IMR-90 (cell line): ENCODE results near the gene RAI1. TPM values are rescaled to one million over a fixed set of nuclear protein-coding genes. Genes with fewer than 3 reads are reported as not detected.

ENCODE experiments used
- ATAC-seq: fragments of 200-7000 bp; cut with Tn5 transposase; 2 replicates; pipeline ENCODE4 v1.9.1; 2020; ENCODE audit warnings: low read depth, mild to moderate bottlenecking, moderate library complexity
- BruUV-seq: library from RNA; stranded (reverse); fragments of 400-500 nt; replicated peaks from 2 replicates; lab custom pipeline; 2021; lab: Mats Ljungman, UMichigan
- CTCF ChIA-PET: fragments of 300-600 bp; formaldehyde crosslinking; extraction: SDS; loops from one replicate; lab custom pipeline; 2021; ENCODE audit warnings: antibody characterized with exemption; lab: Yijun Ruan, JAX
- POLR2A ChIA-PET: fragments of 300-600 bp; sonication (Branson Sonifier 250); formaldehyde crosslinking; loops from one replicate; lab custom pipeline; 2022; ENCODE audit warnings: antibody characterized with exemption; ENCODE audit not compliant: unreplicated experiment; lab: Charles Lee
- DNase-seq: peaks from one replicate; pipeline ENCODE4 v3.0.0; 2013
- H2AFZ ChIP-seq: replicated peaks from 2 replicates; pipeline ENCODE3; 2013; ENCODE audit warnings: low read length, mild to moderate bottlenecking; ENCODE audit not compliant: poor library complexity
- H2AK5ac ChIP-seq: 2 replicates; pipeline ENCODE4 v1.6.1; 2013; ENCODE audit warnings: low read depth, low read length, inconsistent platforms
- H2AK9ac ChIP-seq: replicated peaks from 2 replicates; pipeline ENCODE3; 2013; ENCODE audit warnings: mild to moderate bottlenecking, low read depth, low read length, moderate library complexity; ENCODE audit not compliant: poor library complexity
- H2BK120ac ChIP-seq: 2 replicates; pipeline ENCODE4 v1.6.1; 2013; ENCODE audit warnings: low read depth, low read length, inconsistent platforms
- H2BK15ac ChIP-seq: 3 replicates; pipeline ENCODE4 v1.6.1; 2013; ENCODE audit warnings: low read depth, low read length, inconsistent platforms
- H2BK20ac ChIP-seq: 2 replicates; pipeline ENCODE4 v1.6.1; 2013; ENCODE audit warnings: low read depth, mild to moderate bottlenecking, inconsistent platforms, low read length, moderate library complexity
- H2BK5ac ChIP-seq: 2 replicates; pipeline ENCODE4 v1.6.1; 2013; ENCODE audit warnings: mild to moderate bottlenecking, low read depth, low read length, inconsistent platforms; ENCODE audit not compliant: poor library complexity, severe bottlenecking
- H3K14ac ChIP-seq: replicated peaks from 2 replicates; pipeline ENCODE4 v1.6.1; 2013; ENCODE audit warnings: low read depth, low read length, inconsistent platforms
- H3K18ac ChIP-seq: 2 replicates; pipeline ENCODE4 v1.6.1; 2013; ENCODE audit warnings: low read depth, low read length, control low read depth
- H3K23ac ChIP-seq: 2 replicates; pipeline ENCODE4 v1.6.1; 2013; ENCODE audit warnings: low read depth, low read length, inconsistent platforms
- H3K27ac ChIP-seq: 2 replicates; pipeline ENCODE4 v1.5.1; 2013; ENCODE audit warnings: mild to moderate bottlenecking, control low read depth, low read length; ENCODE audit not compliant: insufficient read depth
- H3K27me3 ChIP-seq: 2 replicates; pipeline ENCODE4 v1.6.1; 2013; ENCODE audit warnings: low read length; ENCODE audit not compliant: control insufficient read depth, insufficient read depth
- H3K36me3 ChIP-seq: 2 replicates; pipeline ENCODE4 v1.6.1; 2013; ENCODE audit warnings: low read length, mixed read lengths; ENCODE audit not compliant: control insufficient read depth, insufficient read depth
- H3K4ac ChIP-seq: 2 replicates; pipeline ENCODE4 v1.6.1; 2013; ENCODE audit warnings: low read depth, low read length, inconsistent platforms
- H3K4me1 ChIP-seq: 2 replicates; pipeline ENCODE4 v1.6.1; 2013; ENCODE audit warnings: low read length, mixed read lengths; ENCODE audit not compliant: control insufficient read depth, insufficient read depth
- H3K4me2 ChIP-seq: 2 replicates; pipeline ENCODE4 v1.6.1; 2013; ENCODE audit warnings: low read depth, mild to moderate bottlenecking, control low read depth, low read length, moderate library complexity
- H3K4me3 ChIP-seq: 2 replicates; pipeline ENCODE4 v1.5.1; 2013; ENCODE audit warnings: low read depth, mild to moderate bottlenecking, control low read depth, low read length, moderate library complexity; ENCODE audit not compliant: insufficient read depth
- H3K56ac ChIP-seq: 2 replicates; pipeline ENCODE4 v1.6.1; 2013; ENCODE audit warnings: low read length, inconsistent platforms; ENCODE audit not compliant: insufficient read depth; ENCODE audit errors: extremely low read depth
- H3K79me1 ChIP-seq, 2 experiments: 2 replicates each; pipeline ENCODE4 v1.6.1; 2013; ENCODE audit warnings: low read length in 2 of 2, inconsistent platforms in 1 of 2, low read depth in 1 of 2
- H3K9ac ChIP-seq: 2 replicates; pipeline ENCODE4 v1.6.1; 2013; ENCODE audit warnings: low read depth, low read length, control low read depth
- H3K9me1 ChIP-seq: 2 replicates; pipeline ENCODE4 v1.6.1; 2013; ENCODE audit warnings: low read length, inconsistent platforms; ENCODE audit not compliant: insufficient read depth
- H3K9me3 ChIP-seq: 2 replicates; pipeline ENCODE4 v1.6.1; 2013; ENCODE audit warnings: low read length; ENCODE audit not compliant: control insufficient read depth, insufficient read depth
- H4K20me1 ChIP-seq: 2 replicates; pipeline ENCODE4 v1.6.1; 2013; ENCODE audit warnings: low read length, inconsistent platforms; ENCODE audit not compliant: insufficient read depth
- H4K5ac ChIP-seq: 2 replicates; pipeline ENCODE4 v1.6.1; 2013; ENCODE audit warnings: mild to moderate bottlenecking, low read depth, low read length, control low read depth
- H4K8ac ChIP-seq, 2 experiments: 2 replicates each; pipeline ENCODE4 v1.6.1; 2013; ENCODE audit warnings: low read depth in 2 of 2, low read length in 2 of 2, control low read depth in 1 of 2, inconsistent platforms in 1 of 2
- H4K91ac ChIP-seq: 2 replicates; pipeline ENCODE4 v1.6.1; 2013; ENCODE audit warnings: low read depth, low read length, inconsistent platforms; ENCODE audit not compliant: insufficient read depth
- CEBPB ChIP-seq: IDR thresholded peaks from 2 replicates; pipeline ENCODE4 v1.6.1; 2012; ENCODE audit warnings: low read depth, low read length, improper control_type of control experiment
- CTCF ChIP-seq: conservative IDR thresholded peaks from 2 replicates; pipeline ENCODE4 v1.5.1; 2012; ENCODE audit warnings: mild to moderate bottlenecking, low read depth, low read length, improper control_type of control experiment
- FOS ChIP-seq: fragments of 150-350 bp; IDR thresholded peaks from 2 replicates; pipeline ENCODE4 v1.6.1; 2016; ENCODE audit warnings: low read depth, low read length
- MAFK ChIP-seq: IDR thresholded peaks from 2 replicates; pipeline ENCODE4 v1.6.1; 2012; ENCODE audit warnings: low read depth, low read length, improper control_type of control experiment
- MAZ ChIP-seq: IDR thresholded peaks from 2 replicates; pipeline ENCODE4 v1.6.1; 2012; ENCODE audit warnings: low read depth, mild to moderate bottlenecking, low read length, improper control_type of control experiment, moderate library complexity, borderline replicate concordance
- NFE2L2 ChIP-seq: fragments of 150-350 bp; IDR thresholded peaks from 2 replicates; pipeline ENCODE4 v1.6.1; 2016; ENCODE audit warnings: low read depth, mild to moderate bottlenecking, low read length
- POLR2A ChIP-seq: IDR thresholded peaks from 2 replicates; pipeline ENCODE4 v1.6.1; 2012; ENCODE audit warnings: mild to moderate bottlenecking, low read depth, low read length
- RAD21 ChIP-seq: IDR thresholded peaks from 2 replicates; pipeline ENCODE4 v1.6.1; 2012; ENCODE audit warnings: low read length, improper control_type of control experiment
- RCOR1 ChIP-seq: IDR thresholded peaks from 2 replicates; pipeline ENCODE4 v1.6.1; 2012; ENCODE audit warnings: mild to moderate bottlenecking, low read length, improper control_type of control experiment; ENCODE audit not compliant: insufficient replicate concordance
- RFX5 ChIP-seq: IDR thresholded peaks from 2 replicates; pipeline ENCODE4 v1.8.0; 2012; ENCODE audit warnings: low read depth, mild to moderate bottlenecking, low read length, moderate library complexity
- SMC3 ChIP-seq: fragments of 150-350 bp; IDR thresholded peaks from 2 replicates; pipeline ENCODE4 v1.6.1; 2016; ENCODE audit warnings: low read depth, mild to moderate bottlenecking, antibody characterized with exemption, low read length, moderate library complexity
- WGBS, 2 experiments: methylation state at CpG; one replicate each; pipeline versions ENCODE4 v1.1.5 to v1.1.7; 2013; ENCODE audit warnings: missing lambda C conversion rate in 2 of 2; ENCODE audit not compliant: insufficient read length in 1 of 2; ENCODE audit errors: extremely low coverage in 2 of 2; 5-methylcytosine and 5-hydroxymethylcytosine counted together
- dilution Hi-C: fragments of 300-500 bp; cut with HindIII; formaldehyde crosslinking; loops from one replicate; pipeline ENCODE4 v1.14.3; 2018; ENCODE audit warnings: low sequenced_read_pairs; ENCODE audit not compliant: unreplicated experiment
- in situ Hi-C: fragments of 300-500 bp; cut with MboI; formaldehyde crosslinking; loops from 3 replicates; pipeline ENCODE4 v1.14.3; 2019; ENCODE audit warnings: low sequenced_read_pairs, inconsistent platforms, mixed read lengths
- intact Hi-C: fragments of 100-400 bp; cut with micrococcal nuclease; formaldehyde crosslinking; loops from 2 replicates; pipeline ENCODE4 v1.10.0; 2022
- polyA plus RNA-seq, 3 experiments: library from polyadenylated mRNA; depleted of rRNA; stranded (reverse); fragments of >200 nt; gene quantifications; 2 replicates each; pipeline ENCODE4 v1.2.3, GENCODE V29; 2012; ENCODE audit warnings: low replicate concordance in 1 of 3
- total RNA-seq: library from RNA; depleted of rRNA; stranded (reverse); fragments of >200 nt; gene quantifications from 2 replicates; pipeline ENCODE4 v1.2.3, GENCODE V29; 2012
- TF ChIP-seq, protein P1 (sequence below): fragments of 150-350 bp; IDR thresholded peaks from 2 replicates; pipeline ENCODE4 v1.6.1; 2016; ENCODE audit warnings: low read depth, mild to moderate bottlenecking, low read length, moderate library complexity, borderline replicate concordance

RAI1 gene
- total and polyA plus RNA-seq, 2 of the 4 experiments (the other 2 are of a cell fraction) = 1.8 to 10.5 TPM

DNA sequence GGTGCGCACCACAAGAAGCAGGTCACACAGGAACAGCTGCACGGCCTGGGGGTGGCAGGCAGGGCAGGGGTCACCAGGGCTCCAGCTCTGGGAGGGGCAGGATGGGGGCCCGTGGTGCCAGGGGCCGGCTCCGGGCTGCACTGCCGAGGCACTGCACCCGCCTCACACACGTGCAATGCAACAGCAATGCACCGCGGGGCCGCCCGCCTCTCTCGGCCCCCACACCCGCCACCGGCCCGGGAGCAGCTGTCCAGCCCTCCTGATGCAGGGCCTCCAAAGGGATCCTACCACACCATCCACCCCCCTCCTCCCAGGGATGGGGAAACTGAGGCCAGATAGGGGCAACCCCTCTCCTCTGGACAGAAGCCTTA is 132.5 kb downstream of the RAI1 start:
- ATAC-seq (no peak), DNase-seq (no peak)
- no peak overlapping the region for H2AK9ac ChIP-seq
- TF ChIP-seq, protein P1, sequence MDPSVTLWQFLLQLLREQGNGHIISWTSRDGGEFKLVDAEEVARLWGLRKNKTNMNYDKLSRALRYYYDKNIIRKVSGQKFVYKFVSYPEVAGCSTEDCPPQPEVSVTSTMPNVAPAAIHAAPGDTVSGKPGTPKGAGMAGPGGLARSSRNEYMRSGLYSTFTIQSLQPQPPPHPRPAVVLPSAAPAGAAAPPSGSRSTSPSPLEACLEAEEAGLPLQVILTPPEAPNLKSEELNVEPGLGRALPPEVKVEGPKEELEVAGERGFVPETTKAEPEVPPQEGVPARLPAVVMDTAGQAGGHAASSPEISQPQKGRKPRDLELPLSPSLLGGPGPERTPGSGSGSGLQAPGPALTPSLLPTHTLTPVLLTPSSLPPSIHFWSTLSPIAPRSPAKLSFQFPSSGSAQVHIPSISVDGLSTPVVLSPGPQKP = no peak
- TF ChIP-seq CEBPB (no peak), MAFK (no peak), NFE2L2 (no peak), RAD21 (no peak), RFX5 (no peak), SMC3 (no peak), CTCF (no peak), FOS (no peak), RCOR1 (no peak), POLR2A (no peak), MAZ (no peak)
- no peak overlapping the region for H2BK15ac ChIP-seq
- intact Hi-C loops = no loop called here
- no peak overlapping the region for H3K27ac ChIP-seq
- H4K20me1 ChIP-seq = peaks cover 57% of the 10 kb centered on the region
- H3K56ac ChIP-seq = no peak overlapping the region
- no peak overlapping the region for H3K14ac ChIP-seq
- H2AK5ac ChIP-seq = no peak overlapping the region
- H3K23ac ChIP-seq = no peak overlapping the region
- no peak overlapping the region for H3K4ac ChIP-seq
- BruUV-seq = no TSS peak
- no peaks in the 10 kb centered on the region for H3K9me3 ChIP-seq
- no peak overlapping the region for H2AFZ ChIP-seq
- H3K36me3 ChIP-seq = peaks cover 67% of the 10 kb centered on the region
- H4K91ac ChIP-seq = no peak overlapping the region
- H3K9ac ChIP-seq = no peak overlapping the region
- H2BK20ac ChIP-seq = no peak overlapping the region
- WGBS, 2 experiments = 91% methylated on average over 8 of the region's 16 CpGs; no CpG with 5 or more reads in 1 of the 2 experiments
- ChIA-PET CTCF (no interaction called here), POLR2A (no interaction called here)
- in situ Hi-C loops = no loop called here
- H3K18ac ChIP-seq = no peak overlapping the region
- no peak overlapping the region for H2BK120ac ChIP-seq
- peaks cover 3% of the 10 kb centered on the region; the same call in 1 of the 2 replicates for H3K9me1 ChIP-seq
- H4K8ac ChIP-seq = no peak overlapping the region
- no peak overlapping the region for H3K4me3 ChIP-seq
- H3K4me1 ChIP-seq = peaks cover 13% of the 10 kb centered on the region
- H2BK5ac ChIP-seq = no peak overlapping the region
- no peak overlapping the region for H4K5ac ChIP-seq
- H3K79me1 ChIP-seq = peaks cover 3 to 33% of the 10 kb centered on the region in 2 experiments; a peak in 2 of 4 replicates
- H3K4me2 ChIP-seq = no peak overlapping the region
- dilution Hi-C loops = no loop called here
- H3K27me3 ChIP-seq = no peaks in the 10 kb centered on the region
